T-helper 1 cell treated with Interleukin-12 subunit alpha and Interleukin-12 subunit beta and Interleukin-4 antibody, amounts not matched to agents 30 μg/mL and 1 μg/mL, for 36 hours (primary cell): Measurements from ENCODE around the gene KCNH1.

Source experiments
- H3K27ac Mint-ChIP-seq: one replicate; pipeline ENCODE4 v1.8.0; 2021; ENCODE audit warnings: mild to moderate bottlenecking, mixed read lengths
- H3K27me3 Mint-ChIP-seq: one replicate; pipeline ENCODE4 v1.8.0; 2021; ENCODE audit warnings: low read depth, mixed read lengths
- H3K36me3 Mint-ChIP-seq: one replicate; pipeline ENCODE4 v1.8.0; 2021; ENCODE audit warnings: low read depth, mixed read lengths
- H3K4me1 Mint-ChIP-seq: one replicate; pipeline ENCODE4 v1.8.0; 2021; ENCODE audit warnings: low read depth, mixed read lengths
- H3K4me3 Mint-ChIP-seq: one replicate; pipeline ENCODE4 v1.8.0; 2021; ENCODE audit warnings: mild to moderate bottlenecking, moderate library complexity, mixed read lengths
- H3K9me3 Mint-ChIP-seq: one replicate; pipeline ENCODE4 v1.8.0; 2021; ENCODE audit warnings: mixed read lengths

Gene KCNH1

GRCh38 chr1:210857705-210858104, 276.2 kb downstream of the KCNH1 start:
- Mint-ChIP-seq H3K27me3 (peaks cover 4% of the 10 kb centered on the region), H3K36me3 (no peaks in the 10 kb centered on the region), H3K4me1 (no peaks in the 10 kb centered on the region), H3K9me3 (no peaks in the 10 kb centered on the region), H3K4me3 (no peak overlapping the region), H3K27ac (no peak overlapping the region)

DNA sequence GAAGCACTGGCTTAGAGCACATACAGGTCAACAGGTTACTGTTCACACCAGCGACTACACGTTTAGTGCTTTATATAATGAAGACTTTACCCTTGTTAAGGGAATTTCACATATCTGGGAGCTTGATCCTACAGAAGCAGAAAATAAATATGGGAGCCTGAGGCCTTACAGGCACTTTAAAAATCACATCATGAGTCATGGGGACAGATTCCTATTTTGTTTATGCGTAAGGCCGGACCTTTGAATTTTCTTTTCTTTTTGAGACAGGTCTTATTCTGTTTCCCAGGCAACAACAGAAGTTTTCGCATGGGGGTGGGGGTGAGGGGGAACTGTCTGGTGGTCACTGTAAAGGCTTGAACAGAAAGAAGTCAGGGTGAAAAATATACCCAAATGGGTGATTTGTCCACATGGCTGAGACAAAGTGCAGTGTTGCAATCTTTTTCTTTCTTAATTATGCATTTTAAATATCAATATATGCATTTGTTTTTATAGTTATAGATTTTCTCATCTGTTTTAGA, 276.7 kb downstream of the KCNH1 start:
- Mint-ChIP-seq H3K27ac (no peak overlapping the region), H3K27me3 (peaks cover 4% of the 10 kb centered on the region), H3K9me3 (no peaks in the 10 kb centered on the region), H3K36me3 (no peaks in the 10 kb centered on the region), H3K4me1 (no peaks in the 10 kb centered on the region), H3K4me3 (no peak overlapping the region)

GRCh38 chr1:210855440-210855839, 278.5 kb downstream of the KCNH1 start:
- no peaks in the 10 kb centered on the region for H3K9me3 Mint-ChIP-seq
- no peak overlapping the region for H3K4me3 Mint-ChIP-seq
- no peak overlapping the region for H3K27ac Mint-ChIP-seq
- peaks cover 4% of the 10 kb centered on the region for H3K27me3 Mint-ChIP-seq
- H3K36me3 Mint-ChIP-seq = no peaks in the 10 kb centered on the region
- H3K4me1 Mint-ChIP-seq = no peaks in the 10 kb centered on the region

- Mint-ChIP-seq H3K4me1 (no peaks in the 10 kb centered on the region), H3K4me3 (no peak overlapping the region), H3K9me3 (no peaks in the 10 kb centered on the region), H3K27me3 (no peaks in the 10 kb centered on the region), H3K36me3 (no peaks in the 10 kb centered on the region), H3K27ac (no peak overlapping the region)
These were observed 280.7 kb downstream of the KCNH1 start for GRCh38 chr1:210853276-210853675.

DNA sequence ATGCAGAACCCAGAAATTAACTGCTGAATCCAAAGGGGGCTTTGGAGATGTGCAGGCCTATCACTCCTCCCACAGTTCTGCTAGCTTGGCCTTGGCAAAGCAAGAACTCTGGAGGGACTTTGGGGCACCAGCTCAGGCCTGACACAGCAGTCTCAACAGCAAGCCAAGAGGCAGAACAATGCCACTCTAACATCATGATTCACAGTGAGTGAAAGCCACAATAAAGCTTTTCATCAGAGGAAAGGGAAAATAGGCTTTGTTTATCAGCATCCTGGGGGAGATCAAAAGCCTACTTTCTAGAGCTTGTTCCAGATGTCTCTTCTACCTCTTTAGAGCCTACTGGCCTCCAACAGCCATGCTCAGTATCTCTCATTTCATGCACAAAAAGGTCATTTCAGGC, 283.4 kb downstream of the KCNH1 start:
- no peaks in the 10 kb centered on the region for H3K36me3 Mint-ChIP-seq
- H3K4me1 Mint-ChIP-seq = no peaks in the 10 kb centered on the region
- H3K4me3 Mint-ChIP-seq = no peak overlapping the region
- no peaks in the 10 kb centered on the region for H3K9me3 Mint-ChIP-seq
- H3K27me3 Mint-ChIP-seq = no peaks in the 10 kb centered on the region
- no peak overlapping the region for H3K27ac Mint-ChIP-seq

- Mint-ChIP-seq H3K4me1 (no peaks in the 10 kb centered on the region), H3K36me3 (no peaks in the 10 kb centered on the region), H3K4me3 (no peak overlapping the region), H3K9me3 (no peaks in the 10 kb centered on the region), H3K27me3 (no peaks in the 10 kb centered on the region), H3K27ac (no peak overlapping the region)
These were observed 285.5 kb downstream of the KCNH1 start for GRCh38 chr1:210848474-210848873.

DNA sequence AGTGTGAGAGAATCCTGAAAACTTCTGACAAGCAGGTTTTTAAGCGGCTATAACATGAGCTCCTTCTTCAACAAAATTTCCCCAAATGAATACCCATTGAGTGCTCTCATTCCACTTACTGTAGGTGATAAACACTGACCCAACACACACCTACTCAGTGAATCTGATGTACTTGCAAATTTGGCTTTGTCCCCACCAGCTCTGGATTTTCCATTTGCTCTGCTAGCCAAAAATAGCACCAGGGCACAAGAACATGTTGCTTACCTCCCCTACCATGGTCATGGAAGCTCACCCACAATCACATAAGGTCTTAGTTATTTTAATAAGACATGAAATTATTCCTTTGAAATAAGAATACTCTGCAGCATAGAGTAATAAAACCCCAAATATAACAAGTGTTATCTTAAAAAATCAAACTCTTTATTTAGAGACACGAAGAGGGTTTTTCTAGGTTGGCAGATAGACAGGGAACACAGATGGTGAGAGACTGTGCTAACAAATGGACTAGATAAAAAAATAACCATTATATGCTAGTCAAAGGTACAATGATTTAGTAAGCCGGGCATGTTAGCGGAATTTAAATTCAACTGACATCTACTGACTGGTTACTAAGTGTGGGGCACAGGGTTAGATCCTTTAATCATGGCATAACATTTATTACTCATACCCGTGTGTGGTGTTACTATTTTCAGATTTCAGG, 291.9 kb downstream of the KCNH1 start:
- H3K4me1 Mint-ChIP-seq = no peaks in the 10 kb centered on the region
- H3K27ac Mint-ChIP-seq = no peak overlapping the region
- H3K4me3 Mint-ChIP-seq = no peak overlapping the region
- no peaks in the 10 kb centered on the region for H3K27me3 Mint-ChIP-seq
- no peaks in the 10 kb centered on the region for H3K9me3 Mint-ChIP-seq
- H3K36me3 Mint-ChIP-seq = no peaks in the 10 kb centered on the region

GRCh38 chr1:210830034-210831028, 303.6 kb downstream of the KCNH1 start:
- no peaks in the 10 kb centered on the region for H3K9me3 Mint-ChIP-seq
- no peaks in the 10 kb centered on the region for H3K36me3 Mint-ChIP-seq
- H3K4me1 Mint-ChIP-seq = no peaks in the 10 kb centered on the region
- no peak overlapping the region for H3K4me3 Mint-ChIP-seq
- H3K27ac Mint-ChIP-seq = no peak overlapping the region
- H3K27me3 Mint-ChIP-seq = no peaks in the 10 kb centered on the region

- no peak overlapping the region for H3K27ac Mint-ChIP-seq
- H3K9me3 Mint-ChIP-seq = no peaks in the 10 kb centered on the region
- no peaks in the 10 kb centered on the region for H3K27me3 Mint-ChIP-seq
- no peak overlapping the region for H3K4me3 Mint-ChIP-seq
- no peaks in the 10 kb centered on the region for H3K4me1 Mint-ChIP-seq
- no peaks in the 10 kb centered on the region for H3K36me3 Mint-ChIP-seq
These were observed 304.9 kb downstream of the KCNH1 start for GRCh38 chr1:210828996-210829596.

DNA sequence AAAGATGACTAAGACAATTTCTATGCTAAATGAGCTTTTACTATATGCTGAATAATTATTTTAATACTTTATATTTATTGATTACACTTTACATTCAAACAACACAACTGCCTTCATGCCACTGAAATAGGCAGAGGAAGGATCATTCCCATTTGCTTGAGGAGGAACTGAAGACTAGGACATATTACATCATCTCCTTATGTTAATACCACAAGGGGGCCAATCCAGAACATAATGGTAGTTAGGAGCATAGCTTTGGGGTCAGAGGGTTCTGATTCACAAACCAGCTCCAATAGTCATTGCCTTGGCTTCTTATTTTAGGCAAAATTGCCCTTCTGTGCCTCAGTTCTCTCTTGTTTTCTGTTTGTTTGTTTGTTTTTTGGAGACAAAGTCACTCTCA, 306.5 kb downstream of the KCNH1 start:
- Mint-ChIP-seq H3K36me3 (no peaks in the 10 kb centered on the region), H3K27me3 (no peaks in the 10 kb centered on the region), H3K27ac (no peak overlapping the region), H3K9me3 (no peaks in the 10 kb centered on the region), H3K4me1 (no peaks in the 10 kb centered on the region), H3K4me3 (no peak overlapping the region)

DNA sequence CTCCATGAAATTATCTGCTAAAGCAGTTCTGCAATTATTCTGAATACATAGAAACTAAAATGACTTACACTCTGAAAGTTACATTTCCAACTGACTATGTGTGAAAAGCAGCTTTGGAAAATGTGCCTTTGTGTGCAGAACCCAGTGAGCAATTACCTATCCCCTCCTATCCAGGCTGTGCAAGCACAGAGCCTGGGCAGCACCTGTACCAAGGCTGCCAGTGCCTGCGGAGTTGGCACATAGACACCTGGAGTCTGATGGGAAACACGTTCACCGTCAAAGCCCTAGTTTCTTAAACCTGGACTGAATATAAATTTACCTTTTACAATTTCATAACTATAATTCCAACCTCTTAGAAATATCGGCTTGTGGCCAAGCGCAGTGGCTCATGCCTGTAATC, 307.3 kb downstream of the KCNH1 start:
- Mint-ChIP-seq H3K9me3 (no peaks in the 10 kb centered on the region), H3K27ac (no peak overlapping the region), H3K27me3 (no peaks in the 10 kb centered on the region), H3K36me3 (no peaks in the 10 kb centered on the region), H3K4me1 (no peaks in the 10 kb centered on the region), H3K4me3 (no peak overlapping the region)

GRCh38 chr1:210822932-210823331, 311.0 kb downstream of the KCNH1 start:
- H3K9me3 Mint-ChIP-seq = no peaks in the 10 kb centered on the region
- H3K27ac Mint-ChIP-seq = no peak overlapping the region
- peaks cover 3% of the 10 kb centered on the region for H3K27me3 Mint-ChIP-seq
- no peak overlapping the region for H3K4me3 Mint-ChIP-seq
- H3K4me1 Mint-ChIP-seq = no peaks in the 10 kb centered on the region
- no peaks in the 10 kb centered on the region for H3K36me3 Mint-ChIP-seq

DNA sequence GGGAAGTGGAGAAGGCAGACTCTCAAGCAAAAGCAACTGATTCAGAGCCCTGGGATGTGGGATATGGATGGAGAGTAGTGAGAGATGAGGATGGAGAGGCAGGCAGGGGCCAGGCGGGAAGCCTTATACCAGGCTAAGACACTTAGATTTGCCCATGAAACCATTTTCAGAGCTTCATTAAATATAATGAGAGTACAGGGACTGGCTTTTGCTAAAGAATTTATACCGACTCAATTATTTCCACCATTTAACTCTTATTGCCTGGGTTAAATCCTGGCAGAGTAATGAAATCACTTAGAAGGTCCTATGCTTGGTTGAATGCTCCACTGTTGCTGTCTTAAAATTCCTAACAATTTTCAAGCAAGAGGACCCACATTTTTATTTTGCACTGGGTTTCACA, 311.7 kb downstream of the KCNH1 start:
- H3K4me3 Mint-ChIP-seq = no peak overlapping the region
- H3K36me3 Mint-ChIP-seq = no peaks in the 10 kb centered on the region
- peaks cover 3% of the 10 kb centered on the region for H3K27me3 Mint-ChIP-seq
- H3K27ac Mint-ChIP-seq = no peak overlapping the region
- H3K9me3 Mint-ChIP-seq = no peaks in the 10 kb centered on the region
- H3K4me1 Mint-ChIP-seq = no peaks in the 10 kb centered on the region

- no peak overlapping the region for H3K27ac Mint-ChIP-seq
- no peaks in the 10 kb centered on the region for H3K4me1 Mint-ChIP-seq
- no peak overlapping the region for H3K4me3 Mint-ChIP-seq
- H3K27me3 Mint-ChIP-seq = peaks cover 3% of the 10 kb centered on the region
- no peaks in the 10 kb centered on the region for H3K36me3 Mint-ChIP-seq
- no peaks in the 10 kb centered on the region for H3K9me3 Mint-ChIP-seq
These were observed 312.3 kb downstream of the KCNH1 start for GRCh38 chr1:210821615-210822014.
